Measurements from ENCODE around the gene NMT1. TPM values are rescaled to one million over a fixed set of nuclear protein-coding genes. Genes with fewer than 3 reads are reported as not detected.

NMT1 gene
- total RNA-seq, 1 experiment from 2014 or later: 113 TPM

DNA sequence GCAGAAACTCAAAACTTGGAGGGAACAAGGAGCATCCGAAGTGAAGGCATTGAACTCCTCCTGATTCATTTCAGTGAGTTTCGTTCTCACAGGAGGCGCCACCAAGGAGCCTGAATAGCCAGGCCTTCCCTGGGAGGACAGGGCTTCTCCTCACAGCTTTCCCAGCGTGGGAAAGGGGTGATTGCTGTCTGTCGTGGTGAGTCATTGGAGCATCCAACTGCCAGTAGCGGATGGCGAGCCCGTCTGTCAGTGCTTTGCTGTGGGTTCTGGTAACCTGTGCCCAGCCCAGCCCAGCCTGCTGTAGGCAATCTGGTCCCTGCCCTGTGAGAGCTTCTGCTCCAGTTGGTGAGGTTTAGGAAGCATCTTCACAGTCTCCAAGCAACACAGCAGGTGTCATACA, 42.9 kb downstream of the NMT1 start:
- DNase-seq (ENCODE audit: low read depth): no peak

DNA sequence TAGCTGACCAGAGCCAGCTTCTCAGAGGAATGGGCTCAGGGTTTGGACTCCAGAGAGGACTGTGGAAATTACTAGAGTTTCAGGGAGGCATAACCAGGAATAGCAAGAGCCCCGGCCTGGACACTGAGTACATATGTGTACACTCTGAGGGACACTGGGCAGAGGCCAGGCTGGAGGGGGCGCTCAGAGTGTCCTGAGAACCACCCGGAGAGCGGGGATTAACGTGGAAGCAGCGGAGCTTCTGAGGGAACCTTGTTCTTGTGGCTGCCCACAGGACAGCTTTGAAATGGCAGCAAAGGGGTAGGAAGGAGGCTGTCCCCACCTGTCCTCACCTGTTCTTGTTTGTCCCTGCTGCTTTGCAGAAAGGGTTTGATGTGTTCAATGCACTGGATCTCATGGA, 43.4 kb downstream of the NMT1 start:
- no peak for DNase-seq (ENCODE audit: low read depth)

DNA sequence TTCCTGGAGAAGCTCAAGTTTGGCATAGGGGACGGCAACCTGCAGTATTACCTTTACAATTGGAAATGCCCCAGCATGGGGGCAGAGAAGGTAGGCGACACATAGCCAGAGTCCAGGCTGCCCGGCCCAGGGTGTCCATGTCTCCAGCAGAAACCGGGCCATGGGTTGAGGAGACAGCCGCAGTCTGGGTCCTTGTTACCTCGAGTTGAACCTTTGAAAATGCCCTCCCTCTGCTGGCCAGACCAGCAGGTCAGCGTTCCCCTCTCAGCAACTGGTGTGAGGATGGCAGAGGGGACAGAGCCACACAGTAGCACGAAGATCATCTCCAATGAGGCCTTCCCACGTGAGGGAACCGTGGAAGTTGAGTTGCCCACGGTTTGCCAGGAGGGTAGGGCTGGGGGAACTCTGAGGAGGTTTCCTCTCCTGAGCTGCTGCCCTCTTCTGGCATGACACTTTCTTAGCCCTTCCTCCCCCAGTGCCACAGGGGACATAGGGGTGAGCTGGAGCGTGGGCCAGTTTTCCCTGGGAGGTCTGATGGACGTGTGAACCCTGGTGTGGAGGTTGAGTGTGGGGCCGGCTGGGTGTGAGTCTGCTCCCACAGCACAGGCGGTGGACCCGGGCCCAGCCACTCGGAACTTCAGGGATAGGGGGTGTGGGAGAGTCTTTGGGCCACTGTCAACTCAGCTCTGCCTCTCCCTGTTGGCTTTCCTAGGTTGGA, 43.9 kb downstream of the NMT1 start:
- DNase-seq (ENCODE audit: low read depth): no peak

DNA sequence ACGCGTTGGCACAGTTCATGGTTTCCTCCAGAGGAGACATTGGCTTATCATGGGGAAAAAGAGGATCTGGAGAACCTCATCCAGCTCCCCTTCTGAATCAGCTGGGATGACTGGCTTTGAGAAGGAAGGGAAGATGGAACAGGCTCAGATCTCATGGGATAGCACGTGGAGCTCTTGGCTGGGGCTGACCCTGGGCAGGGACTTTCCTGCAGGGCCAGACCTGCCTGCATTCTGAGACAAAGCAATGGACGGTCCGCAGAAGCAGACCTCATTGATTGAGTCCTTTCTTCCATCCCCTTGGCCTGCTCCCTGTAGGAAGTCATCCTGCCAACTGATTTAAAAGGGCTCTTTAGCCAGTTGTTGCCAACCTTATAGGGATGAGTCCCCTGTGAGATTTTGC, 45.0 kb downstream of the NMT1 start:
- DNase-seq (ENCODE audit: low read depth): no peak

DNA sequence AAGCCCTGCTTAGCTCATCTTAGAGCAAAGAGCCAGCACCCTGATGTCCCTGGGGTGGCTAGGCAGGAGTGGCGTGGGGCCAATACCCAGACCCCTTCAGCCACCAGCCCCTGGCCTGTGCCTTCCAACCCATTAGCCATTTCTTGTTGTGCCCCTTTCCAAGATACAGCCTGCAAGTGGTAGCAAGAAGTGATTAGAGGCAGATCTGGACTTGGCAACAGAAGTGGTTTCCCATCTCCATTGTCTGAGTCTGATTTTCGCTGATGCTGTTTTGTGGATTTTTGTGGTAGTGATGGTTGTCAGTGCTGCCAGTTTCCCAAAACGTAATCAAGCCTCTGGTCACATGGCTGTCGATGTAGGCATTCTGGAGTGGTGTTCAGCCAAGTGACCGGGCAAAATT, 45.5 kb downstream of the NMT1 start:
- DNase-seq (ENCODE audit: low read depth): no peak

DNA sequence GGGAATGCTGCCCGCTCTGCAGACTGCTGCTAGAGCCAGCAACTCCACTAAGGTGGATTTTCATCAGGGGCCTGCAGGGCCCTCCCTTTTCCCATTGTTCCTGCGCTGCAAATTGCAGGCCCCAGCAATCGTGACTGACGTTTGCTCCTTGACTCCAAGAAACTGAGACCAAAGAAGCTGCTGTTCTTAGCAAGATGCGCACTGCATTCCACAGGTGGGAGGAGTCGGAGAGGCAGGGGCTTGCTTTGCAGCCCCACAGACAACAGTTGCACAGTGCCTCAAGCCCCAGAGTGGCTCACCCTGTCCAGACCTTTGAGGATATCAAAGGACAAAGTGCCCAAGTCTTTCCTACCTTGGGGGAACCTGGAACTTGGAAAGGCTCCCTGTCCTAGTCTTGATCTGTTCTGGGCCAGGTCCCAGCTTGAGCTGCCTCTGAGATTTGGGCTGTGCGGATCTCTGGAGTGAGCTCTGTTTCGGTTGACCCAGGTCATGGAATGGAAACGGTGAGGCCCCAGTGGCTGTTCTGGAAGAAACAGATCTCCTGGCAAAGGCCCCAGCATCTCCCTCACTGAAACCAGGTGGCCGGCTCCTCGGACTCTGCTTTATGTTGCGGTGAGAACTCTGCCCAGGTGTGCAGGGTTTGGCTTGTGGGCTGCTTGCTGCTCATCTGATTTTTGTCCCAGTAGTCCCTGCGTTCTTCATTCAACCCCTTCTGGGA, 46.3 kb downstream of the NMT1 start:
- DNase-seq (ENCODE audit: low read depth): no peak

DNA sequence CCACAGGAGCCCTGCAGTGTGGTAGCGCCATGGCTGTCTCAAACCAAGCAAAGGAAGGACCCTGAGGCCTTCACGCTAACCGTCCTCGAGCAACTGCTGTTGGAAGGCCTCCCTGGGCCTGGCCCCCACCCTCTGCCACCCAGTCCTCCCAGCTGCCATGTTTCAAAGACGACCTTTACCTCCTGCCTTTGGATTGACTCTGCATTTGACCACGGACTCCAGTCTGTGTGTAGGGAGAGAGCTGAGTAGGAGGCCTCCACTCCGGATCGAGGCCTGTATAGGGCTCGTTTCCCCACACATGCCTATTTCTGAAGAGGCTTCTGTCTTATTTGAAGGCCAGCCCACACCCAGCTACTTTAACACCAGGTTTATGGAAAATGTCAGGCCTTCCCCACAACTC, 46.9 kb downstream of the NMT1 start:
- DNase-seq (ENCODE audit: low read depth): no peak

DNA sequence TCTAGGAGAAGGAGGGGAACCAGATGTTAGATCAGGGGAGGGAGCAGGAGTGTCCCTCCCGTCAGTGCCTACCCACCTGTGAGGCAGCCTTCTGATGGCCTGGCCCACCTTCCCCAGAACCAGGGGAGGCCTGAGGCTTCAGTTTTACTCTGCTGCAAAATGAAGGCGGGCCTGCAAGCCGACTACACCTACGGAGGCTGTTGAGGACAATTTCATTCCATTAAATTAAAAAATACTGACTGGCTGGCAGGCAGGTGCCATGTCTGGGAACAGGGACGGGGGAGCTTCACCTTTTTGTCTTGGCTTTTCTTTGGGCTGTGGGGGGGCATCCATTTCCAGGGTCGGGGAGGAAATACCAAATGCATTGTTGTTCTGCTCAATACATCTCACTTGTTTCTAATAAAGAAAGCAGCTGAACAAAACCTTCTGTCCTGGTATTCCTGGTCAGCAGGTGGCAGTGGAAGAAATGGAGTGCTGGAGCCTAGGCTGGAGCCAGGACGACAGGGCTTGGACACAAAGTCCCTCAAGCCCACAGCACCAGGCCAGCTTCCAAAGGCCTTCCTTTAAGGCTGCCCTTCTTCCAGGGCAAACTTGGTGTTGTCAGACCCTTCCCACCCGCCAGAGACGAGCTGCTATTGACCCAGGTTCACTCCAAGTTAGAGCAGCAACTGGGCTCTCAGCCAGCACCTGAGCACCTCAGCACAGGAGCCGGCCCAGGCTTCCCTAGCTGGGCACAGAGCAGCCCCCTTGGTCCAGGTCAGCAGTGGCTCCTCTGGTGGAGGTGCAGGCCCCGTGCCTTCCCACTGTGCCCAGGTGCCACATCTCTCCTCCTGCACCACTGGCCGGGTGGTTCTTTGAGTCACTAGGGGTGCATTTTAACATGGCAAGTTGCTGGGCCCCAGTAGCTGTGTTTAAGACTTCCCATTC, 47.7 kb downstream of the NMT1 start:
- DNase-seq (ENCODE audit: low read depth): no peak

DNA sequence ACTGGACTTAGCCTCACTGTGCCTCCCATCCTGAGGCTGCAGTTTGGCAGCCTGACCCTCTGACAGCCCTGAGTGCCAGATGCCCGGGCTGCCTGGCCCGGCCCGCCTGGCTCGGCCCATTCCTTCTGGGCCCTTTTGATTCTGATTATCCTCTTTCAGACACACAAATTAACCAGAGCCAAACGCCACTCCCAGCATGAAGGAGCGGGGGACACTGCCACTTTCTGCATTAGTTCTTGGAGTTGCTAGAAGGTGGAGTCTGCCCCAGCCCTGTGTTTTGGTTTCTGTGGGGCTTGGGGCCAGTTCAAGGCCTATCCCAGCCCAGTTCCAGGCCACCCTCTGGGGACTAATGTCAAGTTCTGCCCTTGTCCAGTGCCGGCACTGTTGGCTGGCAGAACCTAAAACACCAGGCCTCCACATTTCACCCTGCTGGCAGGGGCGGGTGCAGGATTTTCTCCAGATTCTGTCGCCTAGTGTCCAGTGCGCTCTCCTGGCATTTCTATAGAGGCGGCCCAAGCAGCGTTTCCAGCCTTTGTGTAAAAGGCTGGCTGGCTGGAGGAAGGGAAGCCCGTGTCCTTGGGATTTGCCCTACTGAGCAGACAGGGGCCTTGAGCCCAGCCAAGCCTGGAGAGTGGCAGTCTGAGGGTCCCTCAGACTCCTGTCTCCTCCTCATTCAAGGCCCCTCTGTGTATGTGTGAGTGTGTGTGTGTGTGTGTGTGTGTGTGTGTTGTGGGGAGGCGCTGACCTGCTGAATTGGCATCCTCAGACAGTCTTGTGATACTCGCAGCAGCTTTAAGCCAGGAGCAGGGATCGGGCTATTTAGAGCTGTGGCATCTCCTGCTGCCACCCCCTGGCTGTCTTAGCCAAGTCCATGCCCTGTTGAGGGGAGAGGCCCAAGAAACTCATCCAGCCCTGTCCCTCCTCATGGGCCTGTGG, 49.8 kb downstream of the NMT1 start:
- no peak for DNase-seq (ENCODE audit: low read depth)

DNA sequence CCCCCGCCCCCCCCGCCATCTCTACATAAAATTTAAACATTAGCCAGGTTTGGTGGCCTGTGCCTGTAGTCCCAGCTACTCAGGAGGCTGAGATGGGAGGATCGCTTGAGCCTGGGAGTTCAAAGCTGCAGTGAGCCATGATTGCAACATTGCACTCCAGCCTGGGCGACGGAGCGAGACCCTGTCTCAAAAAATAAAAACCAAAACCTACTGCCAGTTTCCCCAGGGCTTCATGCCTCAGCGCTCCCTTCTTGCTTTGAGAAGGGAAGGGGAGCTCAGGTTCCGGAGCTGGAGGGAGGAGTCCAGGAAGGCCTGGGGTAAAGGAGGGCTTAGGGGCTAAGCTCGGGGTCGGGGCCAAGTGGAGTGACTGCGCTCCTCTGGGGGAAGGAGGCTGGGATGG, 50.7 kb downstream of the NMT1 start:
- DNase-seq (ENCODE audit: low read depth): no peak

DNA sequence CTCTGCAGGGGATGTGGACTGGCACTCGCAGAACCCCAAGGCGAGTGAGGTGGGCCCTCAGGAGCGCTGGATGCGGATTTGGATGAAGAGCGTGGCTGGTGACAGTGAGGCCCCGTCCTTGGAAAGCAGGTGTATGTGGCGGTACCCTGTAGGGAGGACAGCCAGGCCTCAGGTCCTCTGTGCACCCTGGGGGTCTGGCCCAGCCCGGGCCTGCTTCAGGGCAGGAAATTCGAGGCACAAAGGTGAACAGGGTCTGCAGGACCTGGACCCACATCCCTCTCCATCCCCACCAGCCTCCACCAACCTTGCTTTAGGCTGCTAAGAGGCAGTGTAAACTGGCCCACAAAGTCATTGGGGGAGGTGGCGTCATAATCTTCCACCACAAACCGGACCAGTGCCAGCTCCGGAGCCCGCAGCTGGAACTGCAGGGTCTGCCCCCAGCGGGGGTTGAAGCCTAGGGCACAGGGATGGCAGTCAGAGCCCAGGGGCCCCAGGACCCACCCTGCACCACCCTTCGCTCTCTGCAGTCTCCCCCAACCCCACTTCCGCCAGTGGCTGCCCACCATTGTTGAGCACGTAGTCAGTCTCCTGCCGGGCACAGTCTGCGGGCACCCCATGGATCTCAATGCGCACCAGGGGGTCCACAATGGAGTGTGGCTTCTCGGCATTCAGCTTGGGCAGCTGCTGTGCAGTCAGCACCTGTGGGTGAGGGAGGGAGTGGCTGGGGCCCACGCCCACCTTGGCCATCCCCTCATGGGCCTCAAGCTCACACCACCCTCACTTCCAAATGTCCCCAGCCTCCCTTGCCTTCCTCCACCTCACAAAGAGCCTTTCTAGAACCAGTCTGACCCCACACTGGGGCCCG, 51.7 kb downstream of the NMT1 start:
- DNase-seq (ENCODE audit: low read depth): no peak

DNA sequence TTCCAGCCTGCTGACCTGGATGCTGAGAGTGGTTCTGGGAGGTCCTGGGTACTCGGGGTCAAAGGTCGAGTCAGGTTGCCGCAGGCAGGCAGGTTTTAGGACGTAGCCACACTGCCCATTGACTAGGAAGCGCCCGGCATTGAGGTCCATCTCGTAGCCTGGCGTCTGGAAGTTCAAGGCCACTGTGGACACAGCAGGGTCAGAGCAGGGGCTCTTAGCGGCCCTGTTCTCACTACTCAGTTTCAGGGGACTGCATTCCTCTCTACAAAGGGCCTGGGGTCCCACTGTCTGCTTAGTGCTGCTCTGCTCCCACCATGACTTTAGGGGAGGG, 52.3 kb downstream of the NMT1 start:
- no peak for DNase-seq (ENCODE audit: low read depth)

DNA sequence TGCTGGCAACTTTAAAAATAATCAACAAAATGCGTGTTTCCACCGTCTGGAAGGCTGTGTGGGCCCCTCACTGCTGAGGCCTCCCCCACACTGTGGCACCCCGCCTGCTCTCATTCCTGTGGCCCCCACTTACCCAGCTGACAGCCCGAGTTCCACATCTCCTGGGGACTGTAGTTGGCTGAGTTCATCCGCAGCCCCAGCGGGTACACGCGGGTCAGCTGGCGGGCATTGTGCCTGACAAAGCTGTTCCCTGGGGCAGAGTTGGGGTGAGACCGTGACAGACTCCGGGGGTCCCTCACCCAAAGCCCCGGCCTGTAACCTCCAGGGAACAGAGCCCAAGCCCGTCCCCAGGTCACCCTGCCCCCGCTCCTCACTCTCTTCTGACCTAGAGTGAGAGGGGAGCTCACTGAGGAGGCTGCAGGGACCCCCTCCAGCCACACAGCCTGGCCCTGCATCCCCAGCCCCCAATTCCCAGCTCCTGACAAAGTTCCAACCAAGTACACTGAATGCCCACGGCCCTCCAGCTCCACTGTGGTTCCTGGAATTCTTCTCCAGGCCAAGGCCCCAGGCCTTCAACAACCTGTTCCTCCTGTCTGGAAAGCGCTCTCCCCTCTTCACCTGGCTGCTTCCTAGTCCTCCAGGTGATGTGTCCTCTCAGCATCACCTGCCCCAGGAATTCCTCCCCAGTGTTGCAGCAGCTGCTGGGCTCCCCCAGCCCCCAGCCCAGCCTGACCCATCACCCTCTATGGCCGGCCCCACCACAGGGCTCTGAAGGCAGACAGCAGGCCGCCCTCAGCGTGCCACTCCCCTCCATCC, 53.2 kb downstream of the NMT1 start:
- DNase-seq (ENCODE audit: low read depth): no peak

DNA sequence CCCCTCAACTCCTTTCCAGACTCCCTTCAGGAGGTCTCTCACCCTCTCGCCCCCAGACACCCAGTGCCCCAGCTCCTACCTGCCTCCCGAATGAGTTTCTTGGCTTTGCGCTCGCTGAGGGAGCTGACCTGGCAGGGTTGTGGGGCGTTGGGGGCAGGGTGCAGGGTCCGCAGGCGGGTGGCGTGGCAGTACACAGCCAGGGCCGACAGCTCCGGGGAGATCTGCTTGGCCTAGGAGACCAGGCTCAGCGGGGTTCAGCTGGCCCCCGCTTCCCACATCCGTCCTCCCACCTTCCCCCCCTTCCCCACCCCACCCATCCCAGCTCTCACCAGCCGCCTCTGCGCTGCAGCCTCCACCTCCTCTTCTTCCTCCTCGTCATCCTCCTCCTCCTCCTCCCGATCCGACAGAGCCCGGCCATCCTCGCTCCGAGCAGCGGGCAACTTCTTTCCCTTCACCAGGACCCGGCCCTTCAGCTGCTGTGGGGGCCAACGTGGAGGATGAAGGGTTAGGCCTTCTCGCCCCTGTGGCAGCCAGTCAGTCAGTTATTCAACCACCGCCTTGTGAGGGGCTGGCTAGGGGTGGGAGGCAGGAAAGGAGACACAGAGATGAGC, 54.0 kb downstream of the NMT1 start:
- DNase-seq (ENCODE audit: low read depth): no peak

DNA sequence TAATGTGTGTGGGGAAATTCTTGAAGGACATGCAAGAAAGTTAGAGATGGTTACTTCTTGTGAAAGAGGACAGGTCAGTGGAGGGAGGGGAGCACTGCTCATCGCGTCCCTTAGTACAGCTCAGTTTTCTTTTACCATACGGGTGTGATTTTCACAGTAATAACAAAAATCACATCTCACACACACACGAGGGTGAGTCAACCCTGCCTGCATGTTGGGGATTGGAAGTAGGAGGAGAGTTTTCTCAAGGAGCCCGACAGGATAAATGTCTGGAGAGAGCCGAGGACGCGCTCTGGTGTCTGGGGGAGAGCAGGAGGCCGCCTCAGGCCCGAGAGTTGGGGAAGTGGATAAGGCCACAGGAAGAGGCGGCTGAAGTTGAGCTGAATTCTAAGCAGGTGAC, 54.8 kb downstream of the NMT1 start:
- no peak for DNase-seq (ENCODE audit: low read depth)

DNA sequence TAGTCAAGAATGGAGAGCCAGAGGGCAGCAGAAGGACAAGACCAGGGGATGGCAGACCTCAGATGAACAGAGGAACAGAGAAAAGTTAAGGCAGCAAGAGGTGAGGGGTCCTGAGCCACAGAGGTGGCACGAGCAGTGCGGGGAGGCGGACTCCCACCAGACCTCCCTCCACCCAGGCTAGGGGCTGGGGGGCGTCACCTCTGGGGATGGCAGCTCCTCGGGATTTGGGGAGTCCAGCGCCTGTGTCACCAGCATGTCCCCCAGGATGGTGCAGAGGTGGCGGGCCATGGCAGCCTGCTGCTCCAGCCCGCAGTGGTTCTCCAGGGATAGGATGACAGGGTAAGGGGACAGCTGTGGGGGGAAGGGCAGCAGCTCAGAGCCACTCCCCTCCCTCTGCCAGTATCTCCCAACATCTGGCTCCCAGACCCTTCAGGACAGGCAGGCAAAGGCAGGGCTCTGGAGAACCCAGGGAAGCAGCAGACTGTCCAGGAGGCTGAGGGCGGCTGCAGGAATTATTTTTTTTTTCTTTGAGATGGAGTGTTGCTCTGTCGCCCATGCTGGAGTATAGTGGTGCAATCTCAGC, 55.4 kb downstream of the NMT1 start:
- DNase-seq (ENCODE audit: low read depth): no peak

DNA sequence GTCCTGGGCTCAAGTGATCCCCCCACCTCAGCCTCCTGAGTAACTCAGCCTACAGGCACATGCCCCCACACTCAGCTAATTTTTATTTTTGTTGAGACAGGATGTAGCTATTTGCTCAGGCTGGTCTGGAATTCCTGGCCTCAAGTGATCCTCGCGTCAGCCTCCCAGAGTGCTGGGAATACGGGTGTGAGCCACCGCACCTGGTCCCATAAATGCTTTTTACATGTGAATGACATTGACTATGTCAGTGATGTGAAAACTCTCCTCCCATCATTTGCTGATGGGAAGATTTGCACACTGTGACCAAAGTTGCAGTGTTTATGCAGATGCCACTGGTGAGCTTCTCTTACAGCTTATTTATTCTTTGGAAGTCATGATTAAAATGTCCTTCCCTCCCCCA, 56.2 kb downstream of the NMT1 start:
- no peak for DNase-seq (ENCODE audit: low read depth)

DNA sequence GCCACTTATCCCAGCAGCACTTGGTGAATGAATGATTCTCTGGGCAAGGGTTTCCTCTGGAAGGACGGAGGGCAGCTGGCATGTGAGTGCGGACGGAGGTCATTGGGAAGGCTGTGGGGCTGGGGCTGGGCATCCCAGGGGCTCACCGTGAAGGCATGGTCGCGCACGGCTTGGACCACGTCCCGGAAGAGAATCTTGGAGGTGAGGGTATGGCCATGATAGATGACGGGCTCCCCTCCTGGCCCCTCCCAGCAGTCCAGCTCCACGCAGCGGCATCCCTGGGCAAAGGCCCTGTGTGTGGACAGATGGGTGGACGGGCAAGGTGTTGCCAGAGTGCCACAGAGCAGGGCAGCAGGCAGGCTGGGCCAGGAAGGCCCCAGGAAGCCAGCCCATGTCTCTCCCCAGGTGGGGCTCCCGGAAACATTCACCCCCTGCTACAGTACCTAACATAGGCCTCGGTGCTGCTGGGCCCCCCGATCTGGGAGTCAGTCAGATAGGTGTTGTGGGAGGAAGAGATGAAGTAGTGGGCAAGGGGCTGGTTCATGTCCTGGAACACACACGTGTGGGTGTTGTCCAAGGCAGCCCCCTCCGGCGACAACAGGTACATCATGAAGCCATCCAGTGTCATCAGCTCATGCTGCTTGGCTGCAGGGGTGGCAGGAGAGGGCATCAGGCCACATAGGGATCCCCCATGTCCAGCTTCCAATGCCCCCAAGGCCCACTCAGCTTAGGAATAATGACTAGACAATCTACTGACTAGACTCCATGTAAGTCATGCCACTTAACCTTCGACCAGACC, 56.9 kb downstream of the NMT1 start:
- DNase-seq (ENCODE audit: low read depth): no peak

Measured in HT1080 (cell line).